Measurements from ENCODE around the gene JOSD2.
"Not testable (repeated sequence)": the region's sequence is repeated elsewhere in the genome, so short reads cannot be mapped to it uniquely, and the experiment has no call there.

Gene JOSD2

DNA sequence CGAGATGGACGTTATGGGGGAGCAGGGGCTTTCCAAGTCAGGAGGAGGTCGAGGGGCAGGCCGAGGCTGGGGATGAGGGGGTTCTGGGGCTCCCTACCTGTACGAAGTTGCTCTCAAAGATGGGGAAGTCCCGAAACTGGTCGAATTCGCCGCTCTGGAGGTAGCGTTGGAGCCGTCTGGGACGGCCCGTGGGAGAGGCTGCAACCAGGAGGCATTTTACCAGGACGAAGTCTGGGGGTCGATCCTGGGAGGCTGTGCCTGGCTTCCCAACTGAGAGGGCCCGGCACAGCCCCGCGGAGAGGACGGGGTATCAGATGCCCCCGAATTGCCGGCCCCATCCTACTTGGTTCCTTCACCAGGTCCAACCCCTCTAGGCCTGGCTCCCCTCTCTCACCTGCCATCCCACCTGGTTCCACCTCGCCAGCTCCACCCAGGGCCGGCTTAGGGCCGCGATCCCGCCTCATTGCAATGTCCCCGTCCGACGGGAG lies 35.2 kb downstream of the JOSD2 start:
- no peak for DNase-seq (ENCODE audit: low spot score)

DNA sequence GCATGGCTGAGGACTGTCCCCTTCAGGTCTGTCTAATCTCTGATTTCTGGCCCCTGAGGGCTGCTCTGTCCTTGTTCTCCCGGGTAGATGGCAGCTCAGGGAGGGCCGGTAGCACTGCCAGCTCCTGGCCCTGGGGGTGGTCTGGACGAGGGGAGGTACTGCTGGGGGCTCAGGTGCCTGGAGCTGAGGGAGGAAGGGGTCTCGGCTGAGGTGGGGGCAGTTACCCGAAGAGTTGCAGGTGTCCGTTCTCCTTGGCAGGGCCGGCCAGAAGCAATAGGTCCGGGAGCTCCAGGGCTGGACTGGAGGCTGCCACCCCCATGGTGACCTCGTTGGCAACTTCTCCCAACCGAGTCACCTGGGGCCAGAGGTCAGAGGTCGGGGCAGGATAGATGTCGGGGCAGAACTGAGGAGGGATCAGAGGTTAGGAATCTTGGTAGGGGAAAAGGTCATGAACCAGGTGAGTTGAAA lies 35.9 kb downstream of the JOSD2 start:
- DNase-seq (ENCODE audit: low spot score): no peak

DNA sequence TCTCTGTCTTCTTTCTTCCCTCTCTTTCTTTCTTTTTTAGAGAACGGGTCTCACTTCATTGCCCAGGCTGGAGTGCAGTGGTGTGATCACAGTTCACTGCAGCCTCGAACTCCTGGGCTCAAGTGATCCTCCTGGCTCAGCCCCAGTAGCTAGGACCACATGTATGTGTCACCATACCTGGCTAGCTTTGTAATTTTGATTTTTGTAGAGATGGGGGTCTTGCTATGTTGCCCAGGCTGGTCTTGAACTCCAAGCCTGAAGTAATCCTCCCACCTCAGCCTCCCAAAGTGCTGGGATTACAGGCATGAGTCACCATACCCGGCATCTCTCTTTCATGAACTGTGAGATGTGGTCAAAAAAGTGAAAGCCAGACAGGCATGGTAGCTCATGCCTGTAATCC lies 37.7 kb downstream of the JOSD2 start:
- not testable (repeated sequence) for DNase-seq (ENCODE audit: low spot score)

DNA sequence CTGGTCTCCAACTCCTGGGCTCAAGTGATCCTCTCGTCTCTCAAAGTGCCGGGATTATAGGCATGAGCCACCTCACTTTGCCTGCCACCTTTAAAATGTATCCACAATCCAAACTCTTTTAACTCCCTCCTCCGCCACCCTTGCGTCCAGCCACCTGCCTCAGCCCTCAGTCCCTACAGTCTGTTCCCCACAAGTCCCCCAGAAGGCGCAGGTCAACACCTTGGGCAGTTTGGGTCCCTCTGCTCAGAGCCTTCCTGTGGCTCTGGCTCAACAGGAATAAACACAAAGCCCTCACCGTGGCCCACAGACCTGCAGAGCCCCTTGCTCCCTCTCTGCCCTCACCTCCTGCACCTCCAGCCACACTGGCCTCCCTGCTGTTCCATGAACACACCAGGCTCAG lies 42.2 kb downstream of the JOSD2 start:
- no peak for DNase-seq (ENCODE audit: low spot score)

DNA sequence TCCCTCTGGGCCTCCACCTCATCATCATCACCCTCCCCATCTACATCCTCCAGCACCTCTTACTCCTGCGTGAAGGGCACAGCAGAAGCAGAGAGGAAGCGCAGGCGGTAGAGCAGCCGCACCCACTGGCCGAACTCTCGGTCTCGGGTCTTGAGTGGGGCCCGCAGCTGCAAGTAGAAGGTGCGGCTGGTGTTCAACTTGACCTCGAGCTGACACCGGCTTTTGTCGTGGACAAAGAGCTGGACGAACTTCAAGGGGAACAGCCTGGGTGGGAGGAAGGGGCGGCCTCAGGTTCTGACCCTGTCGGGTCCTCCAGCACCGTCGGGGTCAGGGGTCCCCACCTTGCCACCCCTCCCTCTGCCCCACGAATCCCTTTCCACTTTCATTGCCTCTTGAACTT lies 43.4 kb downstream of the JOSD2 start:
- no peak for DNase-seq (ENCODE audit: low spot score)

DNA sequence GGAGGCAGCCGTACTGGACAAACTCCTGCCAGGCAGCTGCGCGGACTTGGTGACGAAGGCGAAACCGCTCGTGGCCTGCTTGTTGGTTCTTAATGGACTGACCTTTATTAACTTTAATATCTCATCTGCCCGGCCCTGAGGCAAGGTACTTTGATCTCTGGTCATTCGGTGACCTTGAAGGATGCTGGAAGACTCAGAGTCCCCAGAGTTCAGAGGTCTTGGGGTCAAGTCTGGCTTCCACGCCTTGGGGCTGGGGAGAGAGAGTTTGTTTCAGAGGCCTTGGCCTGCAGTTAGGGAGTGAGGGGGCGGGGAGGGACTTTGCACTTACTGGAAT lies 44.3 kb downstream of the JOSD2 start:
- DNase-seq (ENCODE audit: low spot score): no peak

DNA sequence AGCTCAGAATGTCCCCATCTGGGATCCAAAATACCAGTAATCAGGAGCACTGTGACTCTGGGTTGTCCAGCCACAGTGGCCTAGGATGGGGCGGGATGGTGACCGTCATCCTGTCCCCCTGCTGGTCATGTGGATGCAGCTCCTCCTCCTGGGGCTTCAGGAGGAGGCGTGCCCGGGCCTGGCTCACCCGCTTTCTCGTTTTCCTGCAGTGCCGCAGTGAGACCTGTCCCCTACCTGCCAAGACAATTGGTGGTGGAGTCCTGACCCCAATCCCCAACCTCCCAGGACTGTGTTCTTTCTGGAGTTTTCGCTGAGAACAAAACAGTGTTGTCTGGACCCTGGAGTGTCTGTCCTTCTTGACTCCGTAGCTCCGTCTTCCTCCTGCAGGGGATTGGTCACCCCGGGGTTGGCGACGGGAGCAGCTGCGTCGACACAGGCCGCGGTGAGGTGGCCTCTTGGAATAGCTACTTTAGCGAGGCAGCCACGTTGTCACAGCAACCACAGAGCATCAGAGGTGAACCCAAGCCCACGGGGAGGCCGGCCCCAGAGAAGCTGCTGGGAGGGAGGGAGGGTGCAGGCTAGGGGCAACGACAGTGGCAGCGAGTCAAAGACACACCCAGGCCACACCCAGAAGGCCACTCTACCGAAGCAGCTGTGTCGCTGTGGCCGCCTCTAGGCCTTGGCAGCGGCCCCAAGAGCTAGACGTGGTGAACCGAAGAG lies 44.8 kb downstream of the JOSD2 start:
- peak; percentile 67 for DNase-seq (ENCODE audit: low spot score)

DNA sequence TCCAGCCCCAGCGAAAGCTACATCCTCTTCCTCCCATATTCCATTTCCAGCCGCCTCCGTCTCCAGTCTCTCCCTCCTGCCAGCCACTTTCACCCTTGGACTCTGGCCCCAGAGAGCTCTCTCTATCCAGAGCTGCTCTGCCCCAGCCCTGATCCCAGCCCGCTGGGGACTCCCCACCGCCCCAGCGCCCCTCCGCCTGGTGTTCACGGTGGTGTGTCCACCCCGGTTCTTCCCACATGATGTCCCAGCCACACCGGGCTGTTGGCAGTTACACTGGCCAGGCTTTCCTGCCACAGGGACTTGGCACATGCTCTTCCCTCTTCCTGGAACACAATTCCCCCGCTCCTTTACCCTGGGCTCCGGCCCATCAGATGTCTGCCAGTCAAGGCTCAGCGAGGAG lies 46.0 kb downstream of the JOSD2 start:
- DNase-seq (ENCODE audit: low spot score): no peak

DNA sequence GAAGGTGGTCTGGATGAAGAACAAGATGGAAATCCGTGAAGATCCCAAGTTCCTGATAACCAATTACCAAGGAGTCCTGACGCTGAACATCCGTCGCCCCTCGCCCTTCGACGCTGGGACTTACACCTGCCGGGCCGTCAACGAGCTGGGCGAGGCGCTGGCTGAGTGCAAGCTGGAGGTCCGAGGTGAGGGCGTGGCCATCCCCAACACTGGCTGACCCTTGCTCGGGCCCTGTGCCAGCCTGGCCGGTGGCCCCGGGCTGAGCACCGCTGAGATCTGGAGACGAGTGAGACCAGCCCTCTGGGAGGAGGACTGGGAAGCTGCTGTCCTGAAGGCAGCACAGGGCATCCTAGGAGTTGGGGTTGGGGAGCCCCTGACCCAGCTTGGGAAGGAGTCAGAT lies 46.6 kb downstream of the JOSD2 start:
- no peak for DNase-seq (ENCODE audit: low spot score)

DNA sequence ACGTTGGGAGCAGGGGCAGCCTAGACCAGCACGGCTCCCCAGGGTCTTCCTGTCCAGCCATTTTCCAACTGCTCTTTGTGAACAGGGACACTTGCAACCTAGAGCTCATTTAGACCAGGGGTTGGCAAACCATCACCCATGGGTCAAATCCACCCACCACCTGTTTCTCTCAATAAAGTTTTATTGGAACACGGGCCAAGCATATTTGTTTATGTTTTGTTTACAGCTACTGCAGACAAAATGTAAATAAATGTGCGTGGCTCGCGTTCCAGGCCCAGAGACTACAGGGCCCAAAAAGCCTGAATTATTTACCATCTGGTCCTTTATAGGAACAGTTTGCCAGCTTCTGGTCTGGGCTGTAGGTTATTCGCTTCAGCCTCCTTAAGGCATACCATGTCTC lies 48.0 kb downstream of the JOSD2 start:
- no peak for DNase-seq (ENCODE audit: low spot score)

DNA sequence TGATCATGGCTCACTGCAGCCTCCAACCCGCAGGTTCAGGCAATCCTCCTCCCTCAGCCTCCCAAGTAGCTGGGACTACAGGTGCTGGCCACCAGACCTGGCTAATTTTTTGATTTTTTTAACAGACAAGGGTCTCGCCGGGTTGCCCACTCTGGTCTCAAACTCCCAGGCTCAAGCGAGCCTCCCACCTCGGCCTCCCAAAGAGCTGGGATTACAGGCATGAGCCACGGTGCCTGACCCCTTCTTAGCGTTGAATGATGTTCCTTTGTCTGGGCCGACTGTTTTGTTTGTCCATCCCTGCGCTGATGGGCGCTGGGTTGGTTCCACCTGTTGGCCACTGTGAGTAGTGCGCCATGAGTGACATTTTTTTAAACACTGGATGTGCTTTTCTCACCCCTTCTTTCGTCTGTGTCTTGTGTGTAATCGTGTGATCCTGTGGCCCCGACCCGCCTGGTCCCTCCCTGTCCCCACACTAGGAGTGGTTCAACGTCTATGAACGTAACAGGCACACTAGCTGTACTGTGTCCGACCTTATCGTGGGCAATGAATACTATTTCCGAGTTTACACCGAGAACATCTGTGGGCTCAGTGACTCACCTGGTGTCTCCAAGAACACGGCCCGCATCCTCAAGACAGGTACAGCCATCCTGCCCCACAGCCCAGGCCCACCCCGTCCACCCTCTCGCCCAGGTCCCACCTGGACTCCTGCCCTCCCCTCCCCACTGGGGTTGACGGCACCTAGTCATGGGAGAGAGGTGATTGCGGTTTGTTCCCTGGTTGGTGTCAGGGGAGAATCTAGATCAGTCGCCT lies 49.7 kb downstream of the JOSD2 start:
- peak; percentile 91 for DNase-seq (ENCODE audit: low spot score)

DNA sequence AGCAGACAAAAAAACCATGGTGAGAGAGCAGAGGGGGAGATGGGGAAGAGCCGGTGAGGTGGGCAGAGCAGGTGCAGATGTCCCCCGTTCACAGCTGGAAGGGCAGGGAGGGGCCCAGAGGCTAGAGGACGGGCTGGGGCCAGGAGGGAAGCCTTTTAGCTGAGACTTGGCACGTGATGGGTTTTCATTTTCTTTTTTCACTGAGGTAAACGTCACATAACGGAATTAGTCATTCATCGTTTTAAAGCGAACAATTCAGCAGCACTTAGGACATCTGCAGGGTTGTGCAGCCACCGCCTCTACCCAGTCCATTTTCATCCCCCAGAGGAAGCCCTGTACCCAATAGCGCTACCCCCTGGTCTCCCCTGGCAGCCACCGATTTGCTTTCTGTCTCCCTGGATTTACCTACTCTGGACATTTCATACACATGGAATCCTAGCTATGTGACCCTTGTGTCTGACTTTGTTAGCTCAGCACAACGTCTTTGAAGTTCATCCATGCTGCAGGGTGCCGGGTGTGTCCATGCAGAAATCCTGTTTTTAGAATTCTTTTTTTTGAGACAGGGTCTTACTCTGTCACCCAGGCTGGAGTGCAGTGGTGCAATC lies 50.7 kb downstream of the JOSD2 start:
- peak; percentile 73 for DNase-seq (ENCODE audit: low spot score)

DNA sequence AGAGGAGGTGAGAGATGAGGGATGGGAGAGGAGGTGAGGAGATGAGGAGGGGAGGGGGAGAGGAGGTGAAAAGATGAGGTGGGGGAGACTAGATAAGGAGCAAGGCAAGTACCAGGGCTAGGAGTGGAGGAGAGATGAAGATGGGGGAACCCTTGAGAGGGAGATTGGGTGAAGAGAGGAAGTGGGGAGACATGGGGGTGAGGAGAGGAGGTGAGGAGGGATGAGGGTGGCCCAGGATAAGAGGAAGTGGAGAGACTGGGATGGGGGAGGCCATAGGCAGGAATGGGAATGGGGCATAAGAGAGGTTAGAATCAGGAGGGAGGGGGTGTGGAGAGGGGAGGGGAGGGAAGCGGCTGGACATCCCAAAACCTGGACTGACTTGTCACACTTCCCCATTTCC lies 51.4 kb downstream of the JOSD2 start:
- DNase-seq (ENCODE audit: low spot score): no peak

DNA sequence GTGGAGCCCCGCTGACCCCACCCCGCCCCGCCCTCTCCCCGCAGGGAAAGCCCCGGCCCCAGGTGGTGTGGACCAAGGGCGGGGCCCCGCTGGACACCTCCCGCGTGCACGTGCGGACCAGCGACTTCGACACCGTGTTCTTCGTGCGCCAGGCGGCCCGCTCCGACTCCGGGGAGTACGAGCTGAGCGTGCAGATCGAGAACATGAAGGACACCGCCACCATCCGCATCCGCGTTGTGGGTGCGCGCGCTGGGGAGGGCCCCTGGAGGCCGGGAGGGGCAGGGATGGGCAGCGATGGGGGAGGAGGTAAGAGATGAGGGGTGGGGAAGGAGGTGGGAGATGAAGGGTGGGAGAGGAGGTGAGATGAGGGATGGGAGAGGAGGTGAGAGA lies 51.9 kb downstream of the JOSD2 start:
- no peak for DNase-seq (ENCODE audit: low spot score)

DNA sequence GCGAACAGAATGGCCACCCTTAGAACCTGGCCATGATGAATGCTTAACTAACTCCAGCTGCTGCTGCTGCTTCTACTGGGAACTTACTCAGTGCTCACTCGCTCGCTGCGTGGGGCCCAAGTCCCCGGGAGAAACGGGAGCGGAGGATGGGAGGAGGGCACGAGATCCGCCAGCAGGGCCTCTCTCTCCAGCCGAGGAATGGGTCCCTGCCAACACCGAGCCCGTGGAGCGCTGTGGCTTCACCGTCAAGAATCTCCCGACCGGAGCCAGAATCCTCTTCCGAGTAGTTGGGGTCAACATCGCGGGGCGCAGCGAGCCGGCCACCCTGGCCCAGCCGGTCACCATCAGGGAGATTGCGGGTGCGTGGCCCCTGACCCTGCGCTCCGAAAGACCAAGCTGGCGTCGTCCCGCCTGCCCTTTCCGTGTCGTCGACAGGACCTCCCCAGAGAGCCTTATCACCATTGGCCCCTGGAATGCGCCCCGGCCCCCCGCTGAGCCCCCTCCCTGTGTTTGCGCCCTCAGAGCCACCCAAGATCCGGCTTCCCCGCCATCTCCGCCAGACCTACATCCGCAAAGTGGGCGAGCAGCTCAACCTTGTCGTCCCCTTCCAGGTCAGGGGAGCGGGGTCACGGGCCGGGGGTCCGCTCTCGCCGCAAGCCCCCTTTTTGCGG lies 52.5 kb downstream of the JOSD2 start:
- peak; percentile 49 for DNase-seq (ENCODE audit: low spot score)

DNA sequence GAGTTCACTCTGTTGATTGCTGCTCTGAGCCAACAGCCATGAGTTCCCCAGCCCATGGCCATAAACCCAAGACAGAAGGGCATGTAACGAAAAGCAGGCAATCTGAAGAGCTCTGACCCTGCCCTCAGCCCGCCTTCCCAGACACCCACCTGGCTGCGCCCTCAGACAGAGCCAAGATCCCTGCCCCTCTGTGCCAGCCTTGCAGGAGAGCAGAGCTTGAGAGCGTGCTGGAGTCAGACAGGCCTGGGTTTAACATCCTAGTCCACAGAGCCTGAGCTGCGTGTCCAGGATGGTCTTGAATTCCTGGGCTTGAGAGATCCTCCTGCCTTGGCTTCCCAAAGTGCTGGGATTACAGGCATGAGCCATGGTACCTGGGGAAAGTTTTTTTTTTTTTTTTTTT lies 53.7 kb downstream of the JOSD2 start:
- no peak for DNase-seq (ENCODE audit: low spot score)

All from hepatic stellate cell (primary cell).